Rectal smooth muscle tissue (tissue), 1 donor: ENCODE data around the gene NPAT.

ENCODE experiments used
- H3K27ac ChIP-seq: one replicate; pipeline ENCODE4 v1.7.0; 2013; ENCODE audit warnings: low read depth, low read length, inconsistent platforms
- H3K27me3 ChIP-seq: one replicate; pipeline ENCODE4 v1.7.0; 2013; ENCODE audit warnings: low read length; ENCODE audit not compliant: control insufficient read depth, insufficient read depth
- H3K36me3 ChIP-seq: one replicate; pipeline ENCODE4 v1.7.0; 2013; ENCODE audit warnings: low read length; ENCODE audit not compliant: control insufficient read depth, insufficient read depth
- H3K4me1 ChIP-seq: one replicate; pipeline ENCODE4 v1.7.0; 2013; ENCODE audit warnings: low read length; ENCODE audit not compliant: control insufficient read depth, insufficient read depth
- H3K4me3 ChIP-seq: one replicate; pipeline ENCODE4 v1.7.0; 2013; ENCODE audit warnings: low read length
- H3K9ac ChIP-seq: one replicate; pipeline ENCODE4 v1.7.0; 2013; ENCODE audit warnings: low read length

NPAT gene

DNA sequence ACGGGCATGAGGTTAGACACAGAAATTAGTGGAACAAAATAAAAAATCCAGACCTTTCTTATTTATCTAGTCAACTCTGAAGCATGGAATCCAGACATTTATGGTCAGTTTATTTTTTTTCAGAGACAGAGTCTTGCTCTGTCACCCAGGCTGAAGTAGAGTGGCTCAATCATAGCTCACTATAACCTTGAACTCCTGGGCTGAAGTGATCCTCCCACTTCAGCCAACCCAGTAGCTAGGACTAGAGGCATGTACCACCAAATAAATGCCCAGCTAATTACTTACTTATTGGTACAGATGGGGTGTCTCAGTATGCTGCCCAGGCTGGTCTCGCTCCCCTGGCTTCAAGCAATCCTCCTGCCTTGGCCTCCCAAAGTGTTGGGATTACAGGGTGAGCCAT is 8.7 kb downstream of the NPAT start:
- H3K4me3 ChIP-seq = no peak overlapping the region
- no peak overlapping the region for H3K27ac ChIP-seq
- no peaks in the 10 kb centered on the region for H3K27me3 ChIP-seq
- no peaks in the 10 kb centered on the region for H3K4me1 ChIP-seq
- peaks cover 4% of the 10 kb centered on the region for H3K36me3 ChIP-seq
- no peak overlapping the region for H3K9ac ChIP-seq

GRCh38 chr11:108210441-108210840 is 12.0 kb downstream of the NPAT start:
- no peak overlapping the region for H3K9ac ChIP-seq
- no peak overlapping the region for H3K4me3 ChIP-seq
- peaks cover 18% of the 10 kb centered on the region for H3K36me3 ChIP-seq
- no peak overlapping the region for H3K27ac ChIP-seq
- no peaks in the 10 kb centered on the region for H3K4me1 ChIP-seq
- no peaks in the 10 kb centered on the region for H3K27me3 ChIP-seq

DNA sequence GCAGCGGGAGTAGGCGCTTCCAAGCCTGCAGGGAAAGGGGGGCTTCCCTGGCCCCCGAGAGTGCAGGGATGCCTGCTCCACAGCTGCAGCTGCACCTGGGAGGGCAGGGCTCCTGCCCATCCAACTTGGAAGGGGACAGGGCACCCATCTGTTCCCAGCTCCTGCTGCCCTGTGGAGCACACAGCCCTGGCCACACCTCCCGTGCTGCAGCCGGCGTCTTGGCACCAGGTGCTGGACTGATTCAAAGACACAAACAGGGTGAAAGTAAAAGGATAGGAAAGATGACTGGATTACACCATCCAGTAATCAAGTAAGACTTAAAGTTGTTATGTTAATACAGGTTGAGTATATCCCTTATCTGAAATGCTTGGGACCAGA is 14.8 kb downstream of the NPAT start:
- Histone ChIP-seq H3K27me3 (no peaks in the 10 kb centered on the region), H3K36me3 (peaks cover 18% of the 10 kb centered on the region), H3K4me3 (no peak overlapping the region), H3K9ac (no peak overlapping the region), H3K27ac (no peak overlapping the region), H3K4me1 (no peaks in the 10 kb centered on the region)

DNA sequence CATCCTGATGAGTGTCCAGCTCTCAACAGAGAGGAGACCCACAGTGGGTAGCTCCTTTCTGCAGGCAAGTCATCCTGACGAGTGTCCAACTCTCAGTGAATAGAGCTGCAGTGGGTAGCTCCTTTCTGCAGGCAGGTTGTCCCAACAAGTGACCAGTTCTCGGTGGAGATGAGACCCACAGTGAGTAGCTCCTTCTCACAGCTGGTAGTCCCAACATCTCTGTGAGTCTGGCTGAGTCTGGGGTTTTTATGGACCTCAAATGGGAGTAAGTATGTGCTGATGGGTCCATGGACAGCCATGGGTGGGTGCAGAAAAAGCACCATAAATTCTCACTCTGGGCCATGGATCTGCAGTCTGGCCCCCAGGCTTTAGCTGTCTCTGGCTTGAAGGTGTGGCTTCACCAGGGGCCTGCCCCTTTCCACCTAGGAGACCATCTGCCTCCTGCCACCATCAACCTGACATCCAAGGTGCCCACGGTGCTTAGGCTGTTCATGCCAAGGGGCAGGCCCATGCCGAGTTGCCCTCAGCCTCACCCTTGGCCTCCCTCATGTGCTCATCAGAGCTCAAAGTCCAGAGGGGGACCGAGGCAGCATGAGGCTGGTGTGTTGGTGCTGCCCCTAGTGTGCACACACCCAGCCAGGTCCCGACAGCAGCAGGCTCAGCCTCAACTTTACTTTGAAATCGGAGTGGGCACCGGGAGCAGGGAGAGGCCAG is 15.3 kb downstream of the NPAT start:
- Histone ChIP-seq H3K36me3 (peaks cover 18% of the 10 kb centered on the region), H3K9ac (no peak overlapping the region), H3K4me1 (no peaks in the 10 kb centered on the region), H3K4me3 (no peak overlapping the region), H3K27me3 (no peaks in the 10 kb centered on the region), H3K27ac (no peak overlapping the region)

DNA sequence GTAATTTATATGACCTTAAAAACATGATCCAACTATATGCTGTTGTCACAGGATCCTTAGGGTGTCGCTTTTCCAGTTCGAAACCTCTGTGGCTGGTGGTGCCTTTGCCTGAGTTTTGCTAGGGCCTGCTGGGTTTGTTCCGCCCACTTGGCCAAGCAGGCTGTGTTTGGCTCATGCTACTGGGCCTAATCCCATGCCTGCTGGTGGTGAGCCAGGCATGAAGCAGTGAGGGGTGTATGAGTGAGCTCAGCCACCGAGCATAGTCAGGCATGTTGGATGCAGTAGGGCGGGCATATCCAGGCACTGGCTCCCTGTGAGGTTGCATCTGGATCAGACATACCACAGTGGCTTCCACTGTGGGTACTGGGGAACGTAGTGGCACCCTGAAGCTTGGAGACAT is 16.3 kb downstream of the NPAT start:
- Histone ChIP-seq H3K27ac (no peak overlapping the region), H3K36me3 (peaks cover 18% of the 10 kb centered on the region), H3K4me3 (no peak overlapping the region), H3K9ac (no peak overlapping the region), H3K4me1 (no peaks in the 10 kb centered on the region), H3K27me3 (no peaks in the 10 kb centered on the region)

GRCh38 chr11:108204929-108205499 is 17.4 kb downstream of the NPAT start:
- Histone ChIP-seq H3K27ac (no peak overlapping the region), H3K9ac (no peak overlapping the region), H3K4me3 (no peak overlapping the region), H3K27me3 (no peaks in the 10 kb centered on the region), H3K36me3 (peaks cover 15% of the 10 kb centered on the region), H3K4me1 (no peaks in the 10 kb centered on the region)

DNA sequence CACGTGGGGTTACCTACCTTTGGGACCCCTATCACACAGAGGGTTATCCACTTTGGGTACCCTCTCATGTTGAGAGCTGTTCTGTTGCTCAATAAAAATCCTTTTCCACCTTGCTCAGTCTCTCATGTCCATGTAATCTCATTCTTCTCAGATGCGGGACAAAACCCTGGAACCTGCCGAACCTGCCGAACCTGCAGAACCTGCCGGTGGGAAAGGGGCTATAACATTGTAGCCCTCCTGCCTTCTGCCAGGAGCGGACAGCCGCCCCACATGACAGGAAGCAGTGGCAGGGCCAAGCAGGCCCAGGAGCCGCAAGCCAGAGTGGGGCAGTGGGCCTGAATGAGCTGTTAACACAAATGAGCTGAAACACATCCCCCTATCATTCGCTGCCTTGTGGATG is 18.1 kb downstream of the NPAT start:
- peaks cover 15% of the 10 kb centered on the region for H3K36me3 ChIP-seq
- H3K9ac ChIP-seq = no peak overlapping the region
- no peaks in the 10 kb centered on the region for H3K27me3 ChIP-seq
- no peaks in the 10 kb centered on the region for H3K4me1 ChIP-seq
- no peak overlapping the region for H3K27ac ChIP-seq
- H3K4me3 ChIP-seq = no peak overlapping the region

- Histone ChIP-seq H3K27me3 (no peaks in the 10 kb centered on the region), H3K36me3 (peaks cover 16% of the 10 kb centered on the region), H3K4me1 (no peaks in the 10 kb centered on the region), H3K9ac (no peak overlapping the region), H3K27ac (no peak overlapping the region), H3K4me3 (no peak overlapping the region)
Observed at GRCh38 chr11:108203075-108203474, 19.4 kb downstream of the NPAT start.

DNA sequence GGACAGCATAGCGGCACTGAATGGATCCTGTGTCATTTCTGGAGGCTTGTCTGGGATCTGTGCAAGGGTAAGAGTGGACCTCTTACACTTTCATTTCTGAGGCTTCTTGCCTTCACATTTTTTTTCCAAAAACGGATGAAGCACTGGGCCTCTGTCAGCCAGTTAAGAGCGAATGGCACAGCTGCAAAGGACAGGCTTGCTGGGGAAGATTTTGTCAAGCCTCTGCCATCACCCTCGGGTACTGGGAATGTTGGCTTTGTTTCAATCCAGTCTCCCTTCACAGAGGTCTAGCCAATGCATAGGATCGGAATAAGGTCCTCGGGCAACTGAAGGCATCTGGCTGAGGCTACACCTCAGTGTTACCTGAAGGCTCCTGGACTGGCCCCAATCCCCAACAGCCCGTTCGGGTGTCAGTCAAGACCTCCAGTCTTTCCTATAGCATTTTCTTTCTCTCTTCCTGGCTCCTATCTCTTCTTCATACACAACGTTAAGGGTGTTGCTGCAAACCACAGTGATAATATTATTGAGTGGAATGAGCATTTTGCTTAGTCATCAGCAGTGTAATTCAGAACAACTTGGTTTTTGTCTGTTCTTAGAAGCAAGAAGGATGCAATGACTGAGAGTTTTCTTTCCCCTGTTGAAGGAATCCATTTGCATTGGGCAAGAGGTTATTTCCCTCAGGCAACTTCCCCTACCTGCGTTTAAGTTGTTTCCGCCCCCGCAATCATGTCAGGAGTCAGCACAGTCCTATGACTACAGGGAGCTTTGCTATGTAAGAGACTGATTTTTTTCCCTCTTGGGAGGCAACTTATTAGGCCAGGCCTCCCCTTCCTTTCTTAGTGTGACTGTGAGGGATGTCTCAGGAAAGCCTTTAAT is 22.8 kb downstream of the NPAT start:
- Histone ChIP-seq H3K36me3 (peaks cover 3% of the 10 kb centered on the region), H3K4me1 (no peaks in the 10 kb centered on the region), H3K9ac (no peak overlapping the region), H3K4me3 (no peak overlapping the region), H3K27ac (no peak overlapping the region), H3K27me3 (no peaks in the 10 kb centered on the region)

GRCh38 chr11:108198833-108199232 is 23.6 kb downstream of the NPAT start:
- Histone ChIP-seq H3K4me1 (no peaks in the 10 kb centered on the region), H3K36me3 (peaks cover 3% of the 10 kb centered on the region), H3K27me3 (no peaks in the 10 kb centered on the region), H3K4me3 (no peak overlapping the region), H3K9ac (no peak overlapping the region), H3K27ac (no peak overlapping the region)

GRCh38 chr11:108197351-108197750 is 25.1 kb downstream of the NPAT start:
- H3K36me3 ChIP-seq = peaks cover 3% of the 10 kb centered on the region
- no peaks in the 10 kb centered on the region for H3K4me1 ChIP-seq
- H3K9ac ChIP-seq = no peak overlapping the region
- no peak overlapping the region for H3K27ac ChIP-seq
- H3K4me3 ChIP-seq = no peak overlapping the region
- no peaks in the 10 kb centered on the region for H3K27me3 ChIP-seq

GRCh38 chr11:108196901-108197300 is 25.5 kb downstream of the NPAT start:
- H3K27ac ChIP-seq = no peak overlapping the region
- H3K9ac ChIP-seq = no peak overlapping the region
- H3K27me3 ChIP-seq = no peaks in the 10 kb centered on the region
- H3K4me1 ChIP-seq = no peaks in the 10 kb centered on the region
- no peak overlapping the region for H3K4me3 ChIP-seq
- peaks cover 3% of the 10 kb centered on the region for H3K36me3 ChIP-seq
